KOPT-K1 (cell line): Measurements from ENCODE around the gene SULT1C2.

Experiments
- H3K27ac ChIP-seq: fragments of 200-600 bp; sonication (generic); 2 replicates; pipeline ENCODE4 v1.5.1; 2016; ENCODE audit warnings: antibody characterized with exemption, mild to moderate bottlenecking, low read depth, low read length; ENCODE audit not compliant: poor library complexity, severe bottlenecking
- H3K36me3 ChIP-seq: fragments of 200-600 bp; sonication (generic); 2 replicates; pipeline ENCODE4 v1.5.1; 2017; ENCODE audit warnings: antibody characterized with exemption, mild to moderate bottlenecking, low read length, moderate library complexity; ENCODE audit not compliant: insufficient read depth
- H3K9me3 ChIP-seq: fragments of 200-600 bp; sonication (generic); 2 replicates; pipeline ENCODE4 v1.5.1; 2017; ENCODE audit warnings: antibody characterized with exemption, low read length, mild to moderate bottlenecking; ENCODE audit not compliant: insufficient read depth, poor library complexity, severe bottlenecking

Gene SULT1C2

DNA sequence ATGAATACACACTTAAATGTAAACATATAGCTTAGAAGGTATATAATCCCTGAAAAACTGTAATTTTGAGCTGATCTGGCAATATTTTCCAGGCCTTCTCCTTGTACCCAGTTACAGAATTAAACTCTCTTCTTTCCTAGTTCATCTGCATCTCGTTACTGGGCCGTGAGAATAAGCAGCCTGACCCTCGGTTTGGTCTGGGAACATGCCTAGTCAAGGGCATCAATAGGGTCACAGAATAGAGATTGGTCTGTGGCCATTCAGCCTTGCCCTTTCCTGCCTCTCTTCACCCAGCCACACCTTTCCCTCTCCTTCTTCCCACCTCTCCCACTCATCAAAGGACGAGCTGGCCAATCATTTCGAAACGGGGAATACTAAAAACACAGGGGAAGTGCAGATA is 27.3 kb downstream of the SULT1C2 start:
- Histone ChIP-seq H3K9me3 (no peaks in the 10 kb centered on the region), H3K27ac (no peak overlapping the region), H3K36me3 (no peaks in the 10 kb centered on the region)

DNA sequence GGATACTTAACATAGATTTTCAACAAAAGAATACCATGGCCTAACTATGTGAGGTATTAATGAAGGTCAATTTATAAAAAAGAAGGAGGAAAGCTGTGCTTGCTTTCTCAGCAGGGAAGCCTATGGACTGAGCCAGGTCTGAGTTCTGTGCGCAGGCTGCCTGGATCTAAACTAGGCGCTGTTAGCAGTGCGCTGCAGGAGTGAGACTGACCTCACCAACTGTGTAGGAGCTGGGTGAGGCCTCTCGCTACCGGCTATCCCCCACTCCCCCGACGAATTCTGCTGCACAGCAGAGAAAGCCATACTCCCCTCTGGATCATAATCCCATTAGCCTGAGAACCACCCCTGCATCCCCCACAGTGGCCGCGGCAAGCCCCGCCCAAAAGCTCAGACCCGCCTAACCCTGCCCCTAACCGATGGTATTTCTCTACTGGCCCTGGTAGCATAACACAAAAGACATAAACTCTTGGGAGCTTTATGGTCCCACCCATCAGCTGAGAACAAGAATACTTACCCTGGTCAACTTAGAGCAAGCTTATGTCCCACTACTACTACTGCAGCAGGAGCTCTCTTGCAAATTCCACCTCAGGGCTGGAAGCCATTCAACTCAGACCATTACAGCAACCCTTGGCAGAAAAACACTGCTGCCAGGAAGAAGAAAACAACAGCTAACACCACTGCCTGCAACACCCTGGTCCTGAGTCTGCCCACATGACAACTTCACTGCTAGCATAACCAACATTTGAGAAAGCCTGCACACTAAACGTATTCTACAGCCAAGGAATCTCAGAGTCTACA is 28.0 kb downstream of the SULT1C2 start:
- Histone ChIP-seq H3K9me3 (no peaks in the 10 kb centered on the region), H3K27ac (no peak overlapping the region), H3K36me3 (no peaks in the 10 kb centered on the region)

- Histone ChIP-seq H3K27ac (no peak overlapping the region), H3K9me3 (no peaks in the 10 kb centered on the region), H3K36me3 (no peaks in the 10 kb centered on the region)
Measured at GRCh38 chr2:108320326-108320922, 31.7 kb downstream of the SULT1C2 start.

GRCh38 chr2:108323619-108324018 is 34.9 kb downstream of the SULT1C2 start:
- H3K36me3 ChIP-seq = no peaks in the 10 kb centered on the region
- H3K9me3 ChIP-seq = no peaks in the 10 kb centered on the region
- no peak overlapping the region for H3K27ac ChIP-seq

DNA sequence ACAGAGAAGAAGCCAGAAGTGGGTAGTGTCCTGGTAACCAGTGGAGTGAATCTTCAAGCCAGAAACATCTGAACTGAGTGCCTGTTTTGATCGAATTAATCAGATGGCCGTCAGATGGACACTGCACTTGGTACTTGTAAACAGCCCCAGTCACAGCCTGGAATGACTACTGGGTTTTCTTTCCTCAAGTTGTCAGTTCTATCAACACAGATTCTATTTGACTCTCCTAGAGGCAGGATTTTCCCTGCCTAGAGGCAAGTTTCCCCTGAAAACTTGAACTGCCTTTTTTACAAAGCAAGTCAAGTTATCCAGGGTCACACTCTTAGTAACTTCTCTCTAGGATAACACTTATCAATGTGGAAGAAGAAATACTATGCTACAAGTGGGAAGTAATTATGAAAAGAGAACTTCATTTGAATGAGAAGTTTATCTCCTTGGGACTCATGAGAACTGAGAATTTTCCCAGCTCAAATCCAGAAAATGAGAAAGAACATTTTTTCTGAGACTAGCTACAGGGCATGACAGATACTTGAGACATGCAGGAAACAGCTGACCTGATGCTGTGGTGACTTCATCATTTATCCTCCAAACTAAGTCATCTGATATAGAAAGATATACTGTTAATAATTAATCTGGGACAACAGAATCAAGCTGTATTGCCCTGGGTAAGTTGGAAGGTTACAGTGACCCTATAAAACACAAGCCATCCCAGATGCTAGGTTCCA is 36.0 kb downstream of the SULT1C2 start:
- Histone ChIP-seq H3K36me3 (no peaks in the 10 kb centered on the region), H3K27ac (no peak overlapping the region), H3K9me3 (no peaks in the 10 kb centered on the region)

GRCh38 chr2:108325756-108326155 is 37.1 kb downstream of the SULT1C2 start:
- no peaks in the 10 kb centered on the region for H3K9me3 ChIP-seq
- no peaks in the 10 kb centered on the region for H3K36me3 ChIP-seq
- H3K27ac ChIP-seq = no peak overlapping the region

DNA sequence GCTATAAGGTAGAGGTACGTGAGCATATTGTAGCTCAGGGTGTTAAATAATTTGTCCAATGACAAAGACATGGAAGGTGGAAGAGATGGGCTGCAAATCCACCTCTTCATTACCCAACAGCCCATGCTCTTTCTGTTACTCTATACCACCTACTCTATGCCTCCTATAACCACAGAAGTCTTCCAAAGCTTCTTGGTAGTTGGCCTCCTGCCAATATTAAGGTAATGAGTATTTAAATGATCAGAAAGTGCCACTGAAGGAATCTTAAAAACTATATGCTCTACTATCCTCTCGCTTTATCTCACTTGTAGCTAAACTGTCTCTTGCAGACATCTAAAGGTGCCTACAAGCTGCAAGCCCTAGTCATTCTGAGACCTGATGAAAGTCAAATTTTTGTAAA is 41.1 kb downstream of the SULT1C2 start:
- no peaks in the 10 kb centered on the region for H3K36me3 ChIP-seq
- no peak overlapping the region for H3K27ac ChIP-seq
- no peaks in the 10 kb centered on the region for H3K9me3 ChIP-seq

GRCh38 chr2:108330979-108331378 is 42.3 kb downstream of the SULT1C2 start:
- no peaks in the 10 kb centered on the region for H3K36me3 ChIP-seq
- no peak overlapping the region for H3K27ac ChIP-seq
- H3K9me3 ChIP-seq = no peaks in the 10 kb centered on the region

GRCh38 chr2:108345951-108346350 is 57.3 kb downstream of the SULT1C2 start:
- Histone ChIP-seq H3K36me3 (no peaks in the 10 kb centered on the region), H3K9me3 (no peaks in the 10 kb centered on the region), H3K27ac (no peak overlapping the region)

DNA sequence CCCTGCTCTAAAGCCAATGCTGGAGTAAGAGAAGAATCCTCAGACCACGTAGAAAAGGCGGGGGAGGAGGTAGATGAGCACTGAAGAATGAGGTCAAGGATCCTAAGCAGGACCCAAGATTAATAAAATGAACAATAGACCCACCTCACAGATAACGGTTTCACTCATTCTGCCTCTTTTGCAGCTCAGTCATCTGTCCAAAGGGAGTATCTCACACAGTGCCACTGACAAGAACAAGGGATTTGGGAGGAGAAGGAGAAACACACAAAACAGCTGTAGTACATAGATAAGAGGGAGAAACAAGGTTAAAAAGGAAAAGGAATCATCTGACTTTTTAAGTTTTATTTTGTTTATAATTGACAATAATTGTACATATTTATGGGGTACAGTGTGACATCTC is 58.1 kb downstream of the SULT1C2 start:
- Histone ChIP-seq H3K36me3 (no peaks in the 10 kb centered on the region), H3K27ac (no peak overlapping the region), H3K9me3 (no peaks in the 10 kb centered on the region)

DNA sequence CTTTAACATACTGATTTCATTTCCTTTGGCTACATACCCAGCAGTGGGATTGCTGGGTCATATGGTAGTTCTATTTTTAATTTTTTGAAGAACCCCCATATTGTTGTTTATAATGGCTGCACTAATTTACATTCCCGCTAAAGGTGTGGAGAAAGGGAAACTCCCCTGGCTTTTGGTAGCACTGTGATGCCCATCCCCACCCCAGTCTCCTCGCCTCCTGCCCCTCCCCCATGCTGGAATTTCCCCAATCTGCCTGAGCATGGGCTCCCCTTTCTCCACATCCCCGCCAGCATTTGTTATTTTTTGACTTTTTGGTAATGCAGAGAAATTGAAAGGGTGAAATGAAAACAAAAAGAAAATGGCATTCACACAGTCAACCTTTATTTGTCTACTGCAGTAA is 59.1 kb downstream of the SULT1C2 start:
- Histone ChIP-seq H3K27ac (no peak overlapping the region), H3K9me3 (no peaks in the 10 kb centered on the region), H3K36me3 (no peaks in the 10 kb centered on the region)

DNA sequence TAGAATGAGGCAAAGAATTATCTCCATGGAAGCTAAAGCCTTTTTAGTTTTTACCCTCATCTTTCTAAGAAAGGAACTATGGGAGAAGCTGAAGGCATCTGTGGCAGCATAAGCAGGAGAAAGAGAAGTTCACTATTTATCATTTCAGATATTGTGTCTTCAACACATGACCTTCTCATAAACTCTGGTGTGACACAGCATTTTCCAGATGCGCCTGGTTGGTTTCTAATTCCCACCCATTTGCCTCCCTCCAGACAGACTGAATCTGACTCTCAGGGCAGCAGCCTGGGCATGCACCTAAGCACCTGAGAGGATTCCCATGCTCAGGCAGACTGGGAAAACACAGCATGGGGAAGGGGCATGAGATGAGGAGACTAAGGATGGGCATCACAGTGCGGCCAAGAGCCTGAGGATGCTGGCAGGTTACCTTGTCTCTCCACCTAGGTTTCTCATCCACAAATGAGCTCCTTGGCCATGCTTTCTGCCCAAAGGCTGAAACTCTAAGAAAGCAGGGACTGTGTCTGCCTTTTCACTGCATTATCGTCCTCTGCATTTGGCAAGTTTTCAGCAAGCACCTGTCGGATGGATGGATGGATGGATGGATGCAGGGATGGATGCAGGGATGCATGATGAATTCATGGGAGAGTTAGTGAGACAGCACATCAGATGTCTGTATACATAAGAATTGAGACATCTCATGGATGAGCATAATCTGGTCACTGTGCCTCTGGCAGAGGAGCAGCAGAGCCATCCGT is 60.3 kb downstream of the SULT1C2 start:
- H3K27ac ChIP-seq = no peak overlapping the region
- no peaks in the 10 kb centered on the region for H3K9me3 ChIP-seq
- no peaks in the 10 kb centered on the region for H3K36me3 ChIP-seq

DNA sequence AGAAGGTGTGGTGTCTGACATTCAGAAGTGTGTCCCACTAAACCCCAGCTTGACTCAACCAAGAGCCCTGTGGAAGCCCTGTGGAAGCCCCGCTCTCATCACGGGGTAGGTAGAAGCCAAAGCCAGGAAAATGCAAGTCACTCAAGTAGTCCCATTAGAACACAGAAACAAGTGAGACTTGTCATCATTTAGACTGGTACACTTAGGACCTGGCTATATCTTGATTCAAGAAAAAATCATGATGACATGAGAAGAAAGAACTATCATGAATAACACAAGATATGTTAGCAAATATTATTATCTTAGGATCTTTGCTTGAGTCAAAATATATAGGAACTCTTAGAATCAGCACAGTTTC is 60.9 kb downstream of the SULT1C2 start:
- no peak overlapping the region for H3K27ac ChIP-seq
- no peaks in the 10 kb centered on the region for H3K9me3 ChIP-seq
- H3K36me3 ChIP-seq = no peaks in the 10 kb centered on the region

GRCh38 chr2:108351889-108352288 is 63.2 kb downstream of the SULT1C2 start:
- no peak overlapping the region for H3K27ac ChIP-seq
- no peaks in the 10 kb centered on the region for H3K9me3 ChIP-seq
- H3K36me3 ChIP-seq = no peaks in the 10 kb centered on the region

DNA sequence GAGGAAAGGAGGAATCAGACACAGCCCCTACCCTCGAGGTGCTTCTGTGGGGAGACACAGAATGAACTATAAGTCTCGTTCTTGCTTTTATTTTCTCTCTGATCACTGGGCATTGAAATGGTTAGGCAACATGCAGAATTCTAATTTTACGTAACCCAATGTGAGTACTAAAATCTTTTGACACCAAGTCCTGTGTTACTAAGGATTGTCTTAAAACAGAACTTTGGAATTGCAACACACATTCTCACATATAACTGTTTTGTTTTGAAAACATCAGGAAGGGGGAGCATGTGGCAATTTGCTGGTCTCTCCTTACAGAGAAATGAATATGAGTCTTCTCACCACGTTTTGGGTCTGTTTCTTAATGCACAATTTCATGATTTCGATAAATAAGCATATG is 65.4 kb downstream of the SULT1C2 start:
- no peaks in the 10 kb centered on the region for H3K9me3 ChIP-seq

More for the DNA sequence above, 65.4 kb downstream of the SULT1C2 start:
- Histone ChIP-seq H3K36me3 (no peaks in the 10 kb centered on the region), H3K27ac (no peak overlapping the region)
